ENCODE data around the gene RICTOR.

The RICTOR gene

GRCh38 chr5:38892363-38892762 is 181.8 kb downstream of the RICTOR start:
- Mint-ChIP-seq H3K27ac (no peak overlapping the region), H3K9me3 (peaks cover under 1% of the 10 kb centered on the region), H3K4me1 (no peaks in the 10 kb centered on the region), H3K36me3 (no peaks in the 10 kb centered on the region), H3K4me3 (no peak overlapping the region)
- ATAC-seq = peak; percentile 37
- no peak for DNase-seq (ENCODE audit: low spot score in 2 of 2)

GRCh38 chr5:38891563-38891962 is 182.6 kb downstream of the RICTOR start:
- no peak overlapping the region for H3K27ac Mint-ChIP-seq
- no peak for ATAC-seq
- H3K4me1 Mint-ChIP-seq = no peaks in the 10 kb centered on the region
- no peak overlapping the region for H3K4me3 Mint-ChIP-seq
- no peaks in the 10 kb centered on the region for H3K9me3 Mint-ChIP-seq
- no peak for DNase-seq (ENCODE audit: low spot score in 2 of 2)
- H3K36me3 Mint-ChIP-seq = no peaks in the 10 kb centered on the region

GRCh38 chr5:38889424-38889823 is 184.8 kb downstream of the RICTOR start:
- ATAC-seq (no peak), DNase-seq (ENCODE audit: low spot score in 2 of 2) (no peak)
- H3K4me1 Mint-ChIP-seq = no peaks in the 10 kb centered on the region
- no peaks in the 10 kb centered on the region for H3K36me3 Mint-ChIP-seq
- no peak overlapping the region for H3K27ac Mint-ChIP-seq
- H3K4me3 Mint-ChIP-seq = no peak overlapping the region
- no peaks in the 10 kb centered on the region for H3K9me3 Mint-ChIP-seq

GRCh38 chr5:38888041-38888440 is 186.2 kb downstream of the RICTOR start:
- ATAC-seq = no peak
- DNase-seq (ENCODE audit: low spot score in 2 of 2) = no peak
- no peaks in the 10 kb centered on the region for H3K4me1 Mint-ChIP-seq
- H3K27ac Mint-ChIP-seq = no peak overlapping the region
- no peaks in the 10 kb centered on the region for H3K9me3 Mint-ChIP-seq
- H3K36me3 Mint-ChIP-seq = no peaks in the 10 kb centered on the region
- H3K4me3 Mint-ChIP-seq = no peak overlapping the region

All from stimulated activated effector memory CD8-positive, alpha-beta T cell treated with anti-CD3 and anti-CD28 coated beads, Interleukin-12 subunit alpha, Interleukin-12 subunit beta, amount 100 ng/mL, for 72 hours (primary cell).